Small intestine (tissue), 7 donors: ENCODE results near the gene C1orf122. TPM values are rescaled to one million over a fixed set of nuclear protein-coding genes. Genes with fewer than 3 reads are reported as not detected.

Experiments used
- DNase-seq, 2 donors: peaks; one replicate each; pipeline versions ENCODE4 v3.0.0 to v3.0.0-alpha.2; 2013
- FAIRE-seq: peaks from 2 replicates; lab custom pipeline; 2012; peaks lifted over from hg19 to GRCh38; lab: Jason Lieb, UNC
- H3K27ac ChIP-seq, 3 donors: one replicate each; pipeline ENCODE4 v1.5.1; 2013; ENCODE audit warnings: low read length in 2 of 3, mild to moderate bottlenecking in 2 of 3, control low read depth in 1 of 3, inconsistent platforms in 1 of 3, low read depth in 1 of 3, moderate library complexity in 1 of 3
- H3K27me3 ChIP-seq, 3 donors: one replicate each; pipeline ENCODE4 v1.6.1; 2013; ENCODE audit warnings: low read length in 3 of 3, inconsistent platforms in 1 of 3; ENCODE audit not compliant: control insufficient read depth in 3 of 3, insufficient read depth in 3 of 3
- H3K36me3 ChIP-seq, 3 donors: one replicate each; pipeline ENCODE4 v1.6.1; 2013; ENCODE audit warnings: low read length in 3 of 3, inconsistent platforms in 1 of 3, low read depth in 1 of 3, mild to moderate bottlenecking in 1 of 3, moderate library complexity in 1 of 3; ENCODE audit not compliant: control insufficient read depth in 3 of 3, insufficient read depth in 2 of 3
- H3K4me1 ChIP-seq, 3 donors: one replicate each; pipeline ENCODE4 v1.6.1; 2013; ENCODE audit warnings: low read length in 2 of 3, inconsistent platforms in 1 of 3, low read depth in 1 of 3, mild to moderate bottlenecking in 1 of 3, moderate library complexity in 1 of 3; ENCODE audit not compliant: control insufficient read depth in 3 of 3, insufficient read depth in 2 of 3
- H3K4me3 ChIP-seq, 3 donors: one replicate each; pipeline ENCODE4 v1.5.1; 2013; ENCODE audit warnings: low read length in 3 of 3, control low read depth in 1 of 3, inconsistent platforms in 1 of 3, low read depth in 1 of 3, mild to moderate bottlenecking in 1 of 3, moderate library complexity in 1 of 3
- H3K9me3 ChIP-seq, 2 donors: one replicate each; pipeline ENCODE4 v1.6.1; 2013; ENCODE audit warnings: low read depth in 1 of 2, low read length in 1 of 2; ENCODE audit not compliant: control insufficient read depth in 2 of 2, insufficient read depth in 1 of 2
- WGBS, 3 donors: extraction: QIAGEN DNeasy Blood & Tissue Kit; methylation state at CpG; one replicate each; pipeline ENCODE4 v1.1.7; 2013; 5-methylcytosine and 5-hydroxymethylcytosine counted together
- polyA plus RNA-seq, 4 donors: library from polyadenylated mRNA; stranded (reverse) in 3 of 4; unstranded in 1 of 4; fragments of 200-250 nt in 3 of 4; fragments of 120-200 nt in 1 of 4; gene quantifications; one replicate each; pipeline versions ENCODE4 v1.2.1 to v1.2.3, GENCODE V29; 2013
- donor health status: healthy with polysubstance abuse.
- donor health status: control.
- donor health status: control.
- donor health status: Bipolar disorder and iron deficiency.
- donor health status: healthy.

Gene C1orf122
- polyA plus RNA-seq, 4 donors, result 29.6 to 44.0 (median 38.6) TPM

GRCh38 chr1:37809942-37810341 lies 2.4 kb downstream of the C1orf122 start:
- DNase-seq (no peak), FAIRE-seq (no peak)
- 44 to 58% (median 54%) methylated on average over 2 of the region's 2 CpGs for WGBS, 3 donors
- H3K27ac ChIP-seq, result no peak overlapping the region
- H3K9me3 ChIP-seq, result no peaks in the 10 kb centered on the region
- peaks cover 2 to 7% (median 5%) of the 10 kb centered on the region in 3 donors for H3K4me1 ChIP-seq
- H3K36me3 ChIP-seq, result peaks cover 6 to 40% (median 6%) of the 10 kb centered on the region in 3 donors
- no peak overlapping the region for H3K4me3 ChIP-seq
- H3K27me3 ChIP-seq, result no peaks in the 10 kb centered on the region

- H3K27ac ChIP-seq, result no peak overlapping the region
- no peaks in the 10 kb centered on the region for H3K9me3 ChIP-seq
- H3K27me3 ChIP-seq, result no peaks in the 10 kb centered on the region
- no peak overlapping the region for H3K4me3 ChIP-seq
- H3K36me3 ChIP-seq, result peaks cover 4 to 42% (median 5%) of the 10 kb centered on the region in 3 donors
- FAIRE-seq, result no peak
- H3K4me1 ChIP-seq, result peaks cover 2 to 7% (median 5%) of the 10 kb centered on the region in 3 donors
- DNase-seq, result peak; percentile 79 to 83
- WGBS, 3 donors, result 26 to 36% (median 28%) methylated on average over 7 of the region's 7 CpGs
Measured at GRCh38 chr1:37811027-37811655, 3.6 kb downstream of the C1orf122 start.

- no peaks in the 10 kb centered on the region for H3K9me3 ChIP-seq
- no peak overlapping the region for H3K27ac ChIP-seq
- no peak for FAIRE-seq
- no peak for DNase-seq
- no peaks in the 10 kb centered on the region for H3K27me3 ChIP-seq
- peaks cover 8 to 40% (median 8%) of the 10 kb centered on the region in 3 donors for H3K36me3 ChIP-seq
- H3K4me1 ChIP-seq, result peaks cover 0 to 7% (median 5%) of the 10 kb centered on the region in 3 donors
- WGBS, 3 donors, result 85 to 90% (median 86%) methylated on average over 2 of the region's 2 CpGs
- no peak overlapping the region for H3K4me3 ChIP-seq
Measured at GRCh38 chr1:37813529-37814145, 6.0 kb downstream of the C1orf122 start.

- no peaks in the 10 kb centered on the region for H3K9me3 ChIP-seq
- H3K4me1 ChIP-seq, result peaks cover 0 to 1% (median under 1%) of the 10 kb centered on the region in 3 donors
- no peaks in the 10 kb centered on the region for H3K27me3 ChIP-seq
- H3K27ac ChIP-seq, result no peak overlapping the region
- peaks cover 8 to 42% (median 13%) of the 10 kb centered on the region in 3 donors for H3K36me3 ChIP-seq
- no peak for FAIRE-seq
- 93 to 99% (median 97%) methylated on average over 7 of the region's 7 CpGs for WGBS, 3 donors
- H3K4me3 ChIP-seq, result no peak overlapping the region
- no peak for DNase-seq
Measured at GRCh38 chr1:37814252-37814651, 6.7 kb downstream of the C1orf122 start.

GRCh38 chr1:37817481-37817880 lies 9.9 kb downstream of the C1orf122 start:
- Histone ChIP-seq H3K4me1 (no peaks in the 10 kb centered on the region), H3K27ac (no peak overlapping the region), H3K27me3 (no peaks in the 10 kb centered on the region), H3K36me3 (peaks cover 18 to 51% (median 20%) of the 10 kb centered on the region in 3 donors), H3K9me3 (no peaks in the 10 kb centered on the region), H3K4me3 (no peak overlapping the region)
- DNase-seq (no peak), FAIRE-seq (no peak)
- WGBS, 3 donors, result 26 to 36% (median 30%) methylated on average over 2 of the region's 2 CpGs

GRCh38 chr1:37821481-37821880 lies 13.9 kb downstream of the C1orf122 start:
- H3K36me3 ChIP-seq, result peaks cover 17 to 28% (median 18%) of the 10 kb centered on the region in 3 donors
- no peak for DNase-seq
- no peak overlapping the region for H3K27ac ChIP-seq
- 90 to 98% (median 96%) methylated on average over 2 of the region's 2 CpGs for WGBS, 3 donors
- no peaks in the 10 kb centered on the region for H3K4me1 ChIP-seq
- no peaks in the 10 kb centered on the region for H3K9me3 ChIP-seq
- H3K4me3 ChIP-seq, result no peak overlapping the region
- H3K27me3 ChIP-seq, result no peaks in the 10 kb centered on the region
- no peak for FAIRE-seq

- H3K4me3 ChIP-seq, result no peak overlapping the region
- H3K9me3 ChIP-seq, result no peaks in the 10 kb centered on the region
- no peak for FAIRE-seq
- peaks cover 13 to 27% (median 15%) of the 10 kb centered on the region in 3 donors for H3K36me3 ChIP-seq
- H3K27ac ChIP-seq, result no peak overlapping the region
- H3K27me3 ChIP-seq, result no peaks in the 10 kb centered on the region
- H3K4me1 ChIP-seq, result no peaks in the 10 kb centered on the region
- 91 to 93% (median 91%) methylated on average over 9 of the region's 9 CpGs for WGBS, 3 donors
- DNase-seq, result no peak
Measured at GRCh38 chr1:37822906-37823815, 15.6 kb downstream of the C1orf122 start.

GRCh38 chr1:37824001-37824400 lies 16.4 kb downstream of the C1orf122 start:
- Histone ChIP-seq H3K4me1 (no peaks in the 10 kb centered on the region), H3K36me3 (peaks cover 11 to 27% (median 15%) of the 10 kb centered on the region in 3 donors), H3K4me3 (no peak overlapping the region), H3K9me3 (no peaks in the 10 kb centered on the region), H3K27ac (no peak overlapping the region), H3K27me3 (no peaks in the 10 kb centered on the region)
- DNase-seq (no peak), FAIRE-seq (no peak)
- 92 to 94% (median 94%) methylated on average over 2 of the region's 2 CpGs for WGBS, 3 donors
